Upper lobe of right lung (tissue), 1 donor: ENCODE data around the gene PIP5K1B. TPM values are rescaled to one million over a fixed set of nuclear protein-coding genes. Genes with fewer than 3 reads are reported as not detected.

Source experiments
- ATAC-seq: fragments of 200-7000 bp; cut with Tn5 transposase; one replicate; pipeline ENCODE4 v1.9.1; 2020; ENCODE audit warnings: mild to moderate bottlenecking, moderate library complexity
- DNase-seq: peaks from one replicate; pipeline ENCODE4 v3.0.0-alpha.2; 2020
- H3K27ac ChIP-seq: fragments of 200-600 bp; one replicate; pipeline ENCODE4 v1.8.0; 2022
- H3K27me3 ChIP-seq: fragments of 200-600 bp; one replicate; pipeline ENCODE4 v1.8.0; 2022; ENCODE audit warnings: mild to moderate bottlenecking
- H3K36me3 ChIP-seq: fragments of 200-600 bp; one replicate; pipeline ENCODE4 v1.8.0; 2022
- H3K4me1 ChIP-seq: fragments of 200-600 bp; one replicate; pipeline ENCODE4 v1.8.0; 2022
- H3K4me3 ChIP-seq: fragments of 200-600 bp; one replicate; pipeline ENCODE4 v1.8.0; 2022; ENCODE audit warnings: mild to moderate bottlenecking
- H3K9me3 ChIP-seq: fragments of 200-600 bp; one replicate; pipeline ENCODE4 v1.8.0; 2022
- CTCF ChIP-seq: fragments of 200-600 bp; IDR thresholded peaks from one replicate; pipeline ENCODE4 v1.8.0; 2022; ENCODE audit warnings: antibody characterized with exemption
- intact Hi-C: fragments of 100-400 bp; cut with DNase I; formaldehyde crosslinking; loops from one replicate; pipeline ENCODE4 v1.11.0; 2022
- total RNA-seq: library from RNA; stranded (reverse); fragmentation: NEBNext Ultra II Directional; extraction: Animal tissue kit (Norgen Biotek cat#: 25700); gene quantifications from one replicate; pipeline ENCODE4 v1.2.1, GENCODE V29; 2021
- donor health status: DM: no; HTN: yes; CAD: no; lungs with severe emphysema.

The PIP5K1B gene
- total RNA-seq, 1 donor from 2014 or later: 36.5 TPM

- intact Hi-C loops: no loop called here
- Histone ChIP-seq H3K36me3 (no peaks in the 10 kb centered on the region), H3K27me3 (no peaks in the 10 kb centered on the region), H3K4me3 (no peak overlapping the region), H3K27ac (no peak overlapping the region), H3K9me3 (no peaks in the 10 kb centered on the region), H3K4me1 (no peaks in the 10 kb centered on the region)
- ATAC-seq (no peak), DNase-seq (no peak)
- no peak for TF ChIP-seq CTCF
Measured at GRCh38 chr9:68672625-68673024, 32.4 kb upstream of the PIP5K1B start.

- H3K27ac ChIP-seq: no peak overlapping the region
- H3K9me3 ChIP-seq: no peaks in the 10 kb centered on the region
- H3K4me3 ChIP-seq: no peak overlapping the region
- peaks cover 14% of the 10 kb centered on the region for H3K27me3 ChIP-seq
- no peak for DNase-seq
- TF ChIP-seq CTCF: peak; percentile 14
- H3K36me3 ChIP-seq: no peaks in the 10 kb centered on the region
- intact Hi-C loops: no loop called here
- ATAC-seq: no peak
- H3K4me1 ChIP-seq: no peaks in the 10 kb centered on the region
Measured at GRCh38 chr9:68678430-68678829, 26.6 kb upstream of the PIP5K1B start.

GRCh38 chr9:68683433-68683832, 21.6 kb upstream of the PIP5K1B start:
- no peaks in the 10 kb centered on the region for H3K36me3 ChIP-seq
- no peak overlapping the region for H3K27ac ChIP-seq
- TF ChIP-seq CTCF: no peak
- no peaks in the 10 kb centered on the region for H3K9me3 ChIP-seq
- H3K4me1 ChIP-seq: no peaks in the 10 kb centered on the region
- ATAC-seq (no peak), DNase-seq (no peak)
- intact Hi-C loops: no loop called here
- H3K4me3 ChIP-seq: no peak overlapping the region
- peaks cover 10% of the 10 kb centered on the region for H3K27me3 ChIP-seq

- ATAC-seq (no peak), DNase-seq (no peak)
- H3K27me3 ChIP-seq: no peaks in the 10 kb centered on the region
- H3K9me3 ChIP-seq: no peaks in the 10 kb centered on the region
- TF ChIP-seq CTCF: no peak
- H3K4me3 ChIP-seq: no peak overlapping the region
- H3K36me3 ChIP-seq: no peaks in the 10 kb centered on the region
- intact Hi-C loops: no loop called here
- H3K27ac ChIP-seq: no peak overlapping the region
- no peaks in the 10 kb centered on the region for H3K4me1 ChIP-seq
Measured at GRCh38 chr9:68685213-68685612, 19.8 kb upstream of the PIP5K1B start.

- no peak overlapping the region for H3K4me3 ChIP-seq
- peak; percentile 42 for TF ChIP-seq CTCF
- intact Hi-C loops: no loop called here
- ATAC-seq: peak; percentile 88
- no peak for DNase-seq
- no peaks in the 10 kb centered on the region for H3K4me1 ChIP-seq
- no peak overlapping the region for H3K27ac ChIP-seq
- no peaks in the 10 kb centered on the region for H3K36me3 ChIP-seq
- H3K27me3 ChIP-seq: no peaks in the 10 kb centered on the region
- no peaks in the 10 kb centered on the region for H3K9me3 ChIP-seq
Measured at GRCh38 chr9:68685770-68686169, 19.3 kb upstream of the PIP5K1B start.

- TF ChIP-seq CTCF: no peak
- ATAC-seq: peak; percentile 94
- Histone ChIP-seq H3K27ac (no peak overlapping the region), H3K9me3 (no peaks in the 10 kb centered on the region), H3K4me1 (no peaks in the 10 kb centered on the region), H3K36me3 (no peaks in the 10 kb centered on the region), H3K4me3 (no peak overlapping the region), H3K27me3 (no peaks in the 10 kb centered on the region)
- intact Hi-C loops: no loop called here
- peak; percentile 68 for DNase-seq
Measured at GRCh38 chr9:68690088-68690487, 15.0 kb upstream of the PIP5K1B start.
